Neural cell (in vitro differentiated cells): ENCODE measurements around the gene SRPX2. TPM values are rescaled to one million over a fixed set of nuclear protein-coding genes. Genes with fewer than 3 reads are reported as not detected.

ENCODE experiments used
- H2AFZ ChIP-seq: fragments of 200-600, 300-800 bp; sonication (generic), shearing (Covaris generic); 2 replicates; pipeline ENCODE4 v1.6.0; 2014; ENCODE audit warnings: low read depth, mild to moderate bottlenecking, antibody characterized with exemption, low read length, moderate library complexity
- H3F3A ChIP-seq: fragments of 200-600 bp; shearing (Covaris generic); 2 replicates; pipeline ENCODE4 v1.6.1; 2016; ENCODE audit warnings: mild to moderate bottlenecking, moderate library complexity, mixed read lengths, antibody characterized with exemption, low read length; ENCODE audit not compliant: insufficient read depth, poor library complexity, severe bottlenecking
- H3K27ac ChIP-seq: fragments of 200-600, 300-800 bp; sonication (generic), shearing (Covaris generic); 2 replicates; pipeline ENCODE4 v1.5.1; 2014; ENCODE audit warnings: mild to moderate bottlenecking, low read length, moderate library complexity
- H3K27me3 ChIP-seq: fragments of 300-800, 200-600 bp; sonication (generic), shearing (Covaris generic); 2 replicates; pipeline ENCODE4 v1.6.0; 2014; ENCODE audit warnings: mild to moderate bottlenecking, low read depth, low read length, moderate library complexity; ENCODE audit not compliant: insufficient read depth
- H3K36me3 ChIP-seq: fragments of 300-800, 200-600 bp; sonication (generic), shearing (Covaris generic); 2 replicates; pipeline ENCODE4 v1.5.1; 2014; ENCODE audit warnings: mild to moderate bottlenecking, antibody characterized with exemption, low read length, moderate library complexity; ENCODE audit not compliant: insufficient read depth
- H3K4me2 ChIP-seq: fragments of 300-800, 200-600 bp; sonication (generic), shearing (Covaris generic); 2 replicates; pipeline ENCODE4 v1.6.0; 2014; ENCODE audit warnings: mild to moderate bottlenecking, low read length
- H3K4me3 ChIP-seq: fragments of 300-800, 200-600 bp; sonication (generic), shearing (Covaris generic); 2 replicates; pipeline ENCODE4 v1.5.1; 2014; ENCODE audit warnings: mild to moderate bottlenecking, low read length, moderate library complexity
- H3K79me2 ChIP-seq: fragments of 200-600 bp; shearing (Covaris generic); replicated peaks from 2 replicates; pipeline ENCODE4 v1.6.0; 2014; ENCODE audit warnings: mild to moderate bottlenecking, low read length, moderate library complexity; ENCODE audit not compliant: insufficient read depth
- H3K9ac ChIP-seq: fragments of 300-800, 200-600 bp; sonication (generic), shearing (Covaris generic); 2 replicates; pipeline ENCODE4 v1.6.1; 2016; ENCODE audit warnings: mild to moderate bottlenecking, low read length, mixed read lengths
- H3K9me2 ChIP-seq: fragments of 200-600 bp; shearing (Covaris generic); 2 replicates; pipeline ENCODE4 v1.6.1; 2016; ENCODE audit warnings: mild to moderate bottlenecking, low read length, mixed read lengths; ENCODE audit not compliant: insufficient read depth
- H3K9me3 ChIP-seq: fragments of 200-600, 300-800 bp; sonication (generic), shearing (Covaris generic); 2 replicates; pipeline ENCODE4 v1.6.1; 2016; ENCODE audit warnings: mild to moderate bottlenecking, mixed run types, low read length, moderate library complexity, mixed read lengths
- H4K20me1 ChIP-seq: fragments of 200-600 bp; shearing (Covaris generic); 2 replicates; pipeline ENCODE4 v1.6.1; 2016; ENCODE audit warnings: mild to moderate bottlenecking, mixed run types; ENCODE audit not compliant: insufficient read depth
- EP300 ChIP-seq: fragments of 450-650 bp; conservative IDR thresholded peaks from 2 replicates; pipeline ENCODE4 v1.6.1; 2014; ENCODE audit warnings: antibody characterized with exemption, mild to moderate bottlenecking, moderate library complexity; ENCODE audit not compliant: poor library complexity, severe bottlenecking
- EZH2 ChIP-seq: fragments of 200-600, 300-800 bp; shearing (Covaris generic), sonication (generic); IDR thresholded peaks from 2 replicates; pipeline ENCODE4 v1.6.1; 2014; ENCODE audit warnings: antibody characterized with exemption, low read length, borderline replicate concordance, mild to moderate bottlenecking; ENCODE audit not compliant: insufficient read depth, poor library complexity, severe bottlenecking
- MXI1 ChIP-seq: fragments of 450-650 bp; conservative IDR thresholded peaks from 2 replicates; pipeline ENCODE4 v1.6.1; 2014; ENCODE audit warnings: antibody characterized with exemption, mild to moderate bottlenecking; ENCODE audit not compliant: poor library complexity, severe bottlenecking
- POLR2AphosphoS5 ChIP-seq: IDR thresholded peaks from 2 replicates; pipeline ENCODE4 v1.6.1; 2012
- RAD21 ChIP-seq: fragments of 450-650 bp; conservative IDR thresholded peaks from 2 replicates; pipeline ENCODE4 v1.6.1; 2014; ENCODE audit warnings: antibody characterized with exemption, mild to moderate bottlenecking, moderate library complexity
- SMC3 ChIP-seq: fragments of 450-650 bp; conservative IDR thresholded peaks from 2 replicates; pipeline ENCODE4 v1.6.1; 2014; ENCODE audit warnings: antibody characterized with exemption, mild to moderate bottlenecking, moderate library complexity; ENCODE audit not compliant: poor library complexity
- TAF1 ChIP-seq: IDR thresholded peaks from 2 replicates; pipeline ENCODE4 v1.6.1; 2012; ENCODE audit warnings: low read depth
- polyA plus RNA-seq: library from polyadenylated mRNA; depleted of rRNA; stranded (reverse); fragments of >200 nt; gene quantifications from 2 replicates; pipeline ENCODE4 v1.2.3, GENCODE V29; 2014
- TF ChIP-seq, protein P1 (sequence below): fragments of 450-650 bp; IDR thresholded peaks from 2 replicates; pipeline ENCODE4 v1.5.1; 2014; ENCODE audit warnings: antibody characterized with exemption, mild to moderate bottlenecking, moderate library complexity; ENCODE audit not compliant: poor library complexity, severe bottlenecking
- TF ChIP-seq, protein P2 (sequence below): IDR thresholded peaks from 2 replicates; pipeline ENCODE4 v1.6.1; 2012; ENCODE audit warnings: borderline replicate concordance

Gene SRPX2
- polyA plus RNA-seq, 1 donor from 2014 or later: 0.59 TPM

DNA sequence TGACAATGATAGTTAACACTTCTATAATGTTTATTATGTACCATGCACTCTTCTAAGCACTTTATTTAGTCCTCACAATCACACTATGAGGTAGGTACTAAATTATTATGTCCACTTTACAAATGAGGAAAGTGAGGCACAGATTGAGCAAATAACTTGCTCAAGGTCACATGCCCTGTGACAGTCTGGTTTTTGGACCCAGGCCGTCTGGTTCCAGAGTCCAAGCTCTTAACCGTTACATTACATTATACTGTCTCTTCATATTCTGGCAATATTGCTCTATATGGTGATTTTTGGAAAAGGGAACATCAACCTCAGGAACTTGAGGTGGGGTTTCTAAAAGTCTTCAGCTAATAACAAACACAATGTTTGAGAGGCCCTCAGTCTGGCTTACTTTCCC, 75.1 kb downstream of the SRPX2 start:
- H3K4me3 ChIP-seq: no peak overlapping the region
- no peaks in the 10 kb centered on the region for H4K20me1 ChIP-seq
- H3K79me2 ChIP-seq: no peaks in the 10 kb centered on the region
- no peaks in the 10 kb centered on the region for H3F3A ChIP-seq
- TF ChIP-seq POLR2AphosphoS5 (no peak), RAD21 (no peak), EZH2 (no peak), MXI1 (no peak), EP300 (no peak), SMC3 (no peak), TAF1 (no peak)
- TF ChIP-seq, protein P1, sequence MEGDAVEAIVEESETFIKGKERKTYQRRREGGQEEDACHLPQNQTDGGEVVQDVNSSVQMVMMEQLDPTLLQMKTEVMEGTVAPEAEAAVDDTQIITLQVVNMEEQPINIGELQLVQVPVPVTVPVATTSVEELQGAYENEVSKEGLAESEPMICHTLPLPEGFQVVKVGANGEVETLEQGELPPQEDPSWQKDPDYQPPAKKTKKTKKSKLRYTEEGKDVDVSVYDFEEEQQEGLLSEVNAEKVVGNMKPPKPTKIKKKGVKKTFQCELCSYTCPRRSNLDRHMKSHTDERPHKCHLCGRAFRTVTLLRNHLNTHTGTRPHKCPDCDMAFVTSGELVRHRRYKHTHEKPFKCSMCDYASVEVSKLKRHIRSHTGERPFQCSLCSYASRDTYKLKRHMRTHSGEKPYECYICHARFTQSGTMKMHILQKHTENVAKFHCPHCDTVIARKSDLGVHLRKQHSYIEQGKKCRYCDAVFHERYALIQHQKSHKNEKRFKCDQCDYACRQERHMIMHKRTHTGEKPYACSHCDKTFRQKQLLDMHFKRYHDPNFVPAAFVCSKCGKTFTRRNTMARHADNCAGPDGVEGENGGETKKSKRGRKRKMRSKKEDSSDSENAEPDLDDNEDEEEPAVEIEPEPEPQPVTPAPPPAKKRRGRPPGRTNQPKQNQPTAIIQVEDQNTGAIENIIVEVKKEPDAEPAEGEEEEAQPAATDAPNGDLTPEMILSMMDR: no peak
- TF ChIP-seq, protein P2, sequence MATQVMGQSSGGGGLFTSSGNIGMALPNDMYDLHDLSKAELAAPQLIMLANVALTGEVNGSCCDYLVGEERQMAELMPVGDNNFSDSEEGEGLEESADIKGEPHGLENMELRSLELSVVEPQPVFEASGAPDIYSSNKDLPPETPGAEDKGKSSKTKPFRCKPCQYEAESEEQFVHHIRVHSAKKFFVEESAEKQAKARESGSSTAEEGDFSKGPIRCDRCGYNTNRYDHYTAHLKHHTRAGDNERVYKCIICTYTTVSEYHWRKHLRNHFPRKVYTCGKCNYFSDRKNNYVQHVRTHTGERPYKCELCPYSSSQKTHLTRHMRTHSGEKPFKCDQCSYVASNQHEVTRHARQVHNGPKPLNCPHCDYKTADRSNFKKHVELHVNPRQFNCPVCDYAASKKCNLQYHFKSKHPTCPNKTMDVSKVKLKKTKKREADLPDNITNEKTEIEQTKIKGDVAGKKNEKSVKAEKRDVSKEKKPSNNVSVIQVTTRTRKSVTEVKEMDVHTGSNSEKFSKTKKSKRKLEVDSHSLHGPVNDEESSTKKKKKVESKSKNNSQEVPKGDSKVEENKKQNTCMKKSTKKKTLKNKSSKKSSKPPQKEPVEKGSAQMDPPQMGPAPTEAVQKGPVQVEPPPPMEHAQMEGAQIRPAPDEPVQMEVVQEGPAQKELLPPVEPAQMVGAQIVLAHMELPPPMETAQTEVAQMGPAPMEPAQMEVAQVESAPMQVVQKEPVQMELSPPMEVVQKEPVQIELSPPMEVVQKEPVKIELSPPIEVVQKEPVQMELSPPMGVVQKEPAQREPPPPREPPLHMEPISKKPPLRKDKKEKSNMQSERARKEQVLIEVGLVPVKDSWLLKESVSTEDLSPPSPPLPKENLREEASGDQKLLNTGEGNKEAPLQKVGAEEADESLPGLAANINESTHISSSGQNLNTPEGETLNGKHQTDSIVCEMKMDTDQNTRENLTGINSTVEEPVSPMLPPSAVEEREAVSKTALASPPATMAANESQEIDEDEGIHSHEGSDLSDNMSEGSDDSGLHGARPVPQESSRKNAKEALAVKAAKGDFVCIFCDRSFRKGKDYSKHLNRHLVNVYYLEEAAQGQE: no peak
- no peaks in the 10 kb centered on the region for H3K36me3 ChIP-seq
- H2AFZ ChIP-seq: no peak overlapping the region
- H3K9me2 ChIP-seq: no peaks in the 10 kb centered on the region
- no peaks in the 10 kb centered on the region for H3K27me3 ChIP-seq
- H3K9me3 ChIP-seq: no peaks in the 10 kb centered on the region
- H3K4me2 ChIP-seq: no peak overlapping the region
- H3K27ac ChIP-seq: no peak overlapping the region
- no peak overlapping the region for H3K9ac ChIP-seq

DNA sequence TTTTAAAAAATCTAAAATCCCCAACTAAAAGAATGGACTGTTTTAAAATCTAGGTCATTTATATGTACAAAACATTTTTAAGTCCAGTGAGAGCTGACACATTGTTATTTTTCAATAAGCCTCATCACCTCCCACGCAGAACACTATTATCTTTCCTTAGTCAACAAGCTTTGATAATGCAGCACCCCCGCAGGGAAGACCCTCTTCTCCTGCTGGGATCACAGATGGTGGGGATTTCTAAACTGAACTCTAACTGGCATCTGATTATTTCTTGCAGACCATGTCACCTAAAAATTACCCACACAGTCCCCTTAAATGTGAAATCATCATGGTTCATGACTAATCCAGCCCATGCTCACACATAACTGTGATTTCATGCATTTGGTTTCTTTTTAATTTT, 76.3 kb downstream of the SRPX2 start:
- Histone ChIP-seq H3K9me3 (no peaks in the 10 kb centered on the region), H3K36me3 (no peaks in the 10 kb centered on the region), H2AFZ (no peak overlapping the region), H3K79me2 (no peaks in the 10 kb centered on the region), H3K9me2 (no peaks in the 10 kb centered on the region), H3K4me3 (no peak overlapping the region), H3F3A (no peaks in the 10 kb centered on the region), H3K27me3 (no peaks in the 10 kb centered on the region), H4K20me1 (no peaks in the 10 kb centered on the region), H3K9ac (no peak overlapping the region), H3K4me2 (no peak overlapping the region), H3K27ac (no peak overlapping the region)
- TF ChIP-seq POLR2AphosphoS5 (no peak), RAD21 (no peak), EP300 (no peak), MXI1 (no peak), EZH2 (no peak), SMC3 (no peak), TAF1 (no peak)
- TF ChIP-seq, protein P1: no peak
- TF ChIP-seq, protein P2: no peak
